NT2/D1 (cell line): ENCODE data around the gene PGAM1.
"Not testable (repeated sequence)": the region's sequence is repeated elsewhere in the genome, so short reads cannot be mapped to it uniquely, and the experiment has no call there.

Experiments used
- DNase-seq: peaks from one replicate; pipeline ENCODE4 v3.0.0-alpha.2; 2011; ENCODE audit warnings: low read depth, low spot score
- H3K27me3 ChIP-seq: 2 replicates; pipeline ENCODE4 v1.6.0; 2011; ENCODE audit warnings: mild to moderate bottlenecking; ENCODE audit not compliant: insufficient read length, insufficient read depth
- H3K36me3 ChIP-seq: 2 replicates; pipeline ENCODE4 v1.6.1; 2011; ENCODE audit warnings: mild to moderate bottlenecking, low read length, mixed read lengths; ENCODE audit not compliant: insufficient read depth, insufficient read length
- H3K4me1 ChIP-seq: 2 replicates; pipeline ENCODE4 v1.5.1; 2011; ENCODE audit not compliant: insufficient read depth, insufficient read length
- H3K4me3 ChIP-seq: 2 replicates; pipeline ENCODE4 v1.5.1; 2011; ENCODE audit warnings: low read depth; ENCODE audit not compliant: insufficient read length
- H3K9ac ChIP-seq: 2 replicates; pipeline ENCODE4 v1.6.0; 2011; ENCODE audit warnings: low read depth; ENCODE audit not compliant: insufficient read length
- H3K9me3 ChIP-seq: 2 replicates; pipeline ENCODE4 v1.5.1; 2011; ENCODE audit warnings: mild to moderate bottlenecking, low read length; ENCODE audit not compliant: insufficient read depth
- SUZ12 ChIP-seq: IDR thresholded peaks from 2 replicates; pipeline ENCODE4 v1.6.1; 2011; ENCODE audit not compliant: insufficient read length, insufficient read depth; ENCODE audit errors: extremely low read depth
- YY1 ChIP-seq: IDR thresholded peaks from 2 replicates; pipeline ENCODE4 v1.6.1; 2011; ENCODE audit not compliant: insufficient read length, insufficient read depth
- ZNF274 ChIP-seq: IDR thresholded peaks from 2 replicates; pipeline ENCODE4 v1.6.1; 2011; ENCODE audit warnings: mild to moderate bottlenecking, low read depth, low read length

The PGAM1 gene

DNA sequence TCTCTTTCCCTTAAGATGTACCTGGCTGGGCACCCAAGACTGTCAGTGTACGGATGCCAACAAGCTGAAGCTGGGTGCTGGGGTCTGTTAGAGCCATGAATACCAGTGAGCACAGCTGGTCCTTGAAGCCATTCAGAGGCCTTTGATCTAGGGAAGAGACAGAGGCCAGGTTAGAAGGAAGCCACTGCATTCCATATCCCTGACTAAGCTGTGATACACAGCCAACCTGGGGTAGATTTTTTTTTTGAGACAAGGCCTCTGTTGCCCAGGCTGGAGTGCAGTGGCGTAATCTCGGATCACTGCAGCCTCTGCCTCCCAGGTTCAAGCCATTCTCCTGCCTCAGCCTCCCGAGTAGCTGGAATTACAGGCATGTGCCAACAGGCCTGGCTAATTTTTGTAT lies 40.8 kb downstream of the PGAM1 start:
- Histone ChIP-seq H3K36me3 (peaks cover 87% of the 10 kb centered on the region), H3K9me3 (no peaks in the 10 kb centered on the region), H3K9ac (no peak overlapping the region), H3K4me3 (no peak overlapping the region), H3K4me1 (peaks cover 4% of the 10 kb centered on the region), H3K27me3 (no peaks in the 10 kb centered on the region)
- no peak for DNase-seq
- TF ChIP-seq ZNF274, result no peak
- TF ChIP-seq YY1, result no peak
- no peak for TF ChIP-seq SUZ12

DNA sequence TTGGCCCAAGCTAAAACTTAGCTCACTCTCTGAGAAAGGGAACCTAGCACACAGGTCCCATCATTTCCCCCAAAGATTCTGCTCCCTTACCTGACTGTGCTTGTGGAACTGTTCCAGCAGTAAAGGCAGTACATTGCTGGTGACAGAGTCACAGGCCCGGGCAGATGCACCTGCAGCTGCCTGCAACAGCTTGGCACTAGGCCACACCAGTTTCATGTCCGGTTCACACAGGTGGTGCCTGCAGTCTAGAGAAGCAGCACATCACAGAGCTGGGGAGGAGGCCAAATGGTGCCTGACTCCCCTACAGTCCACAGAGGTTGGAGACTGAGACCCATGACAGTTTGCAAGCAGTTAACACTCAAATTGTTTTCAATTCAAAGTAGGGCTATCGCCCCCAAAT lies 42.2 kb downstream of the PGAM1 start:
- Histone ChIP-seq H3K4me1 (no peaks in the 10 kb centered on the region), H3K4me3 (no peak overlapping the region), H3K36me3 (peaks cover 83% of the 10 kb centered on the region), H3K27me3 (no peaks in the 10 kb centered on the region), H3K9ac (no peak overlapping the region), H3K9me3 (no peaks in the 10 kb centered on the region)
- no peak for DNase-seq
- TF ChIP-seq ZNF274 (no peak), YY1 (no peak), SUZ12 (no peak)

DNA sequence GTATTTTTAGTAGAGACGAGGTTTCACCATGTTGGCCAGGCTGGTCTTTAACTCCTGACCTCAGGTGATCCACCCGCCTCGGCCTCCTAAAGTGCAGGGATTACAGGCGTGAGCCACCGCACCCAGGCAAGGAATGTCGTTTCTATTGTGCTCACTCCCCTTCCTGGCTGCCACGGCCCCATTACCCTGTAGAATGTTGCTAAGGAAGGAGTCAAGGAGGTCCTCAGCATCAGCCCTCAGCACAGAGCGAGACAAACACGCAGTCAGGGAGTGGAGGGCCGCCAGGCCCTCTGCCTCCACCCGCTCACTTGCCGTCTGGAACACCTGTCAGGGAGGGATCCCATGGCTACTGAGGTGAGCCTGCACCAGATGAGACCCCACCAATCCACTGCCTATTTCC lies 42.8 kb downstream of the PGAM1 start:
- not testable (repeated sequence) for DNase-seq, H3K9me3 ChIP-seq, H3K4me3 ChIP-seq, H3K4me1 ChIP-seq, H3K27me3 ChIP-seq, H3K9ac ChIP-seq
- peaks cover 84% of the 10 kb centered on the region for H3K36me3 ChIP-seq

DNA sequence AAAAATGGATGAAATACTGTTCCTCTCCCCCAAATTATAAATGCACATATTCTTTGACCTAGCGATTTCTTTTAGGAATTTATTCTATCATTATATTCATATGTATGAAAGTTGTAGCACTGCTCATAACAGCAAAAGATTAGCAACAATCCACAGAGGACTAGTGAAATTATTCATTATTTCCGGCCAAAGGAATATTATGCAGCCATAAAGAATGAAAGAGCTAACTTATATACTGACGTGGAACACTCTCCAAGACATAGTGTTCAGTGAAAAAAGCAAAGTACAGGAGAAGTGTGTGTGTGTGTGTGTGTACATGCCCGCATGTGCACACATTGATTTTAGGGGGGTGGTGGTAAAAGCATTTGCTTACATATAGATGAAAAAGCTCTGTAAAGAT lies 48.9 kb downstream of the PGAM1 start:
- no peak for TF ChIP-seq SUZ12
- no peak for TF ChIP-seq ZNF274
- TF ChIP-seq YY1, result no peak
- Histone ChIP-seq H3K27me3 (no peaks in the 10 kb centered on the region), H3K9me3 (no peaks in the 10 kb centered on the region), H3K4me1 (no peaks in the 10 kb centered on the region), H3K36me3 (peaks cover 86% of the 10 kb centered on the region), H3K9ac (no peak overlapping the region), H3K4me3 (no peak overlapping the region)
- no peak for DNase-seq

DNA sequence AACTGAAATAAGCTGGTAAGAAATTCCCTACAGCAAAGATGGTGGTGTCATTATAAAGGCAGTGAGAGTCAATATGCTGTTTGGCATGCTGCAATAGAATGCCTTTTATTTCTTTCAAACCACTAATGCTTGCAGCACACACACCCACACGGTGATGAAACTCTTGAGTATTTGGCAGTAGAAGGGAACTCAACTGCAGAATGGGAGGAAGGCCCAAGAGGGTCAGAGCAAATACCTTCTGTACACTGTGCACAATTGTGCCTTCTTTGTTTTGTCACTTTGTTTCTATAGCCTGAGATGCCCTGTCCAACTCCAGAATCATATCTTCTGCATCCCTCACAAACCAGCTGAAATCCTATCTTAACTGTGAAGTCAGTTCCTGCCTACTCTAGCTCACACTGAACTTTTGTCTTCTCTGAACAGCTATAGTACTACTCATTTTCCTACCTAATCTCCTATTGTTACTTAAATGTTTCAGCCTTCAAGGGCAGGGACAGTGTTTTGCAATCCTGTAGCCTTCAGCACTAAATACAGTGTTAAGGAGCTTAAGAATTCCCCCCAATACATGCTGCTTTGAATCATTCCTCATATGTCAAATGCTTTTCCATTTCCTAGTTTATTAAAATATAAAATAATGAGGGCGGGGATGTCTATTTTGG lies 50.1 kb downstream of the PGAM1 start:
- Histone ChIP-seq H3K4me3 (no peak overlapping the region), H3K9ac (no peak overlapping the region), H3K9me3 (no peaks in the 10 kb centered on the region), H3K4me1 (no peaks in the 10 kb centered on the region), H3K36me3 (peaks cover 86% of the 10 kb centered on the region), H3K27me3 (no peaks in the 10 kb centered on the region)
- no peak for DNase-seq
- TF ChIP-seq ZNF274 (no peak), YY1 (no peak), SUZ12 (no peak)

DNA sequence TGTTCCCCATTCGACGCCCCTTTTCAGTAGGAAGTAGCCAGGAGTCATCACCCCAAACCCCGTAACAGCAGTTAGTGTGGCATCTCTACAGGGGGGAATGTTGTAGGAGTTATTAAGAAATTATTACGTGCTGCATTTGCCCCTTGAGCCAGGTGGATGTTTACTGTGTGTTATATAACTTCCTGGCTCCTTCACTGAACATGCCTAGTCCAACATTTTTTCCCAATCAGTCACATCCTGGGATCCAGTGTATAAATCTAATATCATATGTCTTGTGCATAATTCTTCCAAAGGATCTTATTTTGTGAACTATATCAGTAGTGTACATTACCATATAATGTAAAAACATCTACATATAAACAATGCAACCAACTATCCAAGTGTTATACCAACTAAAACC lies 53.4 kb downstream of the PGAM1 start:
- H3K36me3 ChIP-seq, result peaks cover 76% of the 10 kb centered on the region
- H3K9me3 ChIP-seq, H3K4me3 ChIP-seq, H3K27me3 ChIP-seq, H3K9ac ChIP-seq, H3K4me1 ChIP-seq, DNase-seq: not testable (repeated sequence)

DNA sequence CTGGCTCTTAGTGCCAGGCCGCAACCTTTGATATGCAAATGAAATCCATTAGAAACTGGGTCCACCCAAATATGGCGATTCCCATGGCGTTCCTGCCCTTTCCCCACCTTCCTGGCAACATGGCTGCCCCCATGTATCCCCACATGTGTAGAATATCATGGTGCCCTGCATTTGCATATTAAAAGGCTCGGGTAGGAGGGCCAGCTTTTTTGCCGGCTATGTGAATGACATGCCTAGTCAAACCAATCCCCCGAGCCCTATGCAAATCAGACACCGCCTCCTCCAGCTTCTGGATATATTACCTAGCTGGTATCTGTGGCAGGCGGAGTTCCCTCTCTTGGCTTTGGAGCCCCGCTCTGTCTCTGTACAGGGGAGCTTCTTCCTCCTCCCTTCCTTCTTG lies 53.9 kb downstream of the PGAM1 start:
- Histone ChIP-seq H3K36me3 (peaks cover 71% of the 10 kb centered on the region), H3K4me1 (no peaks in the 10 kb centered on the region), H3K27me3 (no peaks in the 10 kb centered on the region), H3K9me3 (no peaks in the 10 kb centered on the region), H3K4me3 (no peak overlapping the region), H3K9ac (no peak overlapping the region)
- peak; percentile 82 for DNase-seq
- TF ChIP-seq SUZ12 (no peak), YY1 (peak; percentile 60)

DNA sequence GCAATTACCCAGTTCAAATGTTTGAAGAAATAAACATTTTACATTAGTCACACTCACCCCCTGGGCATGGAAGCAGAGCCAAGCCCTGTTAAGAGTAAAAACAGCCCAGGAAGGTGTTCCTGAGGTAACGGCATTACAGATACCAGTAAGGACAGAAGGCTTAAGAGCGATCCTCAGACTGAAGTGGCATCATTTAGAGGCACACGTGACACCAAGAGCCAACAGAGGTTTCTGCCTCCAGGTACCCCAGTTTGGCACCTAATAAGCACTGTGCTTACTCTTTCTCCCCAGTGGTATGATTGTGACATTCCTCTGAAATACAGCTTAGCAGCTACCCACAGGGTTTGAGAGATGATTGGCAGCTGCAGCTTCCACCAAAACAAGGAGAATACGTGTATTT lies 55.1 kb downstream of the PGAM1 start:
- Histone ChIP-seq H3K4me1 (no peaks in the 10 kb centered on the region), H3K27me3 (no peaks in the 10 kb centered on the region), H3K36me3 (peaks cover 63% of the 10 kb centered on the region), H3K9me3 (no peaks in the 10 kb centered on the region), H3K9ac (no peak overlapping the region), H3K4me3 (no peak overlapping the region)
- DNase-seq, result no peak
- TF ChIP-seq SUZ12, result no peak
- TF ChIP-seq ZNF274, result no peak
- TF ChIP-seq YY1, result no peak
